ENCODE measurements around the gene ENPP1. TPM values are rescaled to one million over a fixed set of nuclear protein-coding genes. Genes with fewer than 3 reads are reported as not detected.

ENPP1 gene
- total RNA-seq, 2 experiments from 2014 or later, result 0.34 TPM; not detected in 1

DNA sequence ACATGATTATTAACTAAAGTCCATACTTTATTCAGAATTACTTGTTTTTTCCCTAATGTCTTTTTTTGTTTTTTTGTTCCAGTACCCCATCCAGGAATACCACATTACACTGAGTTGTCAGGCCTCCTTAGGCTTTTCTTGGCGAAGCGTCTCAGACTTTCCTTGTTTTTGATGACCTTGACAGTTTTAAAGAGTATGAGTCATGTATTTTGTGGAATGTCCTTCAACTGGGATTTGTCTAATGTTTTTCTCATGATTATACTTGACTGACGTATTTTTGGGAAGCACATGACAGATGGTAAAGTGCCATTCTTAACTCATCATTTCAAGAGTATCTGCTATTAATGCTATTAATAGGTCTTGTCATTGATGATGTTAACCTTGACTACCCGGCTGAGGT, 23.6 kb downstream of the ENPP1 start:
- Histone ChIP-seq H3K4me1 (ENCODE audit: insufficient read depth, low read length, poor library complexity, severe bottlenecking) (no peaks in the 10 kb centered on the region), H3K36me3 (ENCODE audit: insufficient read depth, low read length) (no peaks in the 10 kb centered on the region), H3K9me2 (ENCODE audit: insufficient read depth, low read length) (no peaks in the 10 kb centered on the region), H4K20me1 (ENCODE audit: insufficient read depth, low read length) (no peaks in the 10 kb centered on the region), H2AFZ (ENCODE audit: low read length) (no peak overlapping the region), H3K4me2 (ENCODE audit: low read length) (no peak overlapping the region), H3K9me3 (ENCODE audit: low read length) (no peaks in the 10 kb centered on the region), H3K4me3 (ENCODE audit: low read depth, low read length, poor library complexity, severe bottlenecking) (no peak overlapping the region), H3K27ac (ENCODE audit: low read depth, low read length, poor library complexity, severe bottlenecking) (no peak overlapping the region), H3K79me2 (ENCODE audit: insufficient read depth, low read depth, low read length) (no peaks in the 10 kb centered on the region)
- no TSS peak for BruUV-seq (replicated peaks)
- intact Hi-C loops (cut with micrococcal nuclease; ENCODE audit: unreplicated experiment), result no loop called here
- TF ChIP-seq, protein P1, sequence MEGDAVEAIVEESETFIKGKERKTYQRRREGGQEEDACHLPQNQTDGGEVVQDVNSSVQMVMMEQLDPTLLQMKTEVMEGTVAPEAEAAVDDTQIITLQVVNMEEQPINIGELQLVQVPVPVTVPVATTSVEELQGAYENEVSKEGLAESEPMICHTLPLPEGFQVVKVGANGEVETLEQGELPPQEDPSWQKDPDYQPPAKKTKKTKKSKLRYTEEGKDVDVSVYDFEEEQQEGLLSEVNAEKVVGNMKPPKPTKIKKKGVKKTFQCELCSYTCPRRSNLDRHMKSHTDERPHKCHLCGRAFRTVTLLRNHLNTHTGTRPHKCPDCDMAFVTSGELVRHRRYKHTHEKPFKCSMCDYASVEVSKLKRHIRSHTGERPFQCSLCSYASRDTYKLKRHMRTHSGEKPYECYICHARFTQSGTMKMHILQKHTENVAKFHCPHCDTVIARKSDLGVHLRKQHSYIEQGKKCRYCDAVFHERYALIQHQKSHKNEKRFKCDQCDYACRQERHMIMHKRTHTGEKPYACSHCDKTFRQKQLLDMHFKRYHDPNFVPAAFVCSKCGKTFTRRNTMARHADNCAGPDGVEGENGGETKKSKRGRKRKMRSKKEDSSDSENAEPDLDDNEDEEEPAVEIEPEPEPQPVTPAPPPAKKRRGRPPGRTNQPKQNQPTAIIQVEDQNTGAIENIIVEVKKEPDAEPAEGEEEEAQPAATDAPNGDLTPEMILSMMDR (conservative IDR thresholded peaks at IDR 0.05; ENCODE audit: low read length), result no peak
- no peak for TF ChIP-seq EZH2phosphoT487 (IDR thresholded peaks at IDR 0.05; ENCODE audit: borderline replicate concordance, low read depth, low read length)
- ChIA-PET CTCF (ENCODE audit: unreplicated experiment) (no interaction called here), POLR2A (interaction anchor here (0.6 to 0.7 kb wide), 2 partner anchors 96 to 1553 kb away, joined by 3 to 6 read pairs; no protein-coding TSS in a partner anchor)
- DNase-seq (ENCODE audit: low spot score), result no peak

DNA sequence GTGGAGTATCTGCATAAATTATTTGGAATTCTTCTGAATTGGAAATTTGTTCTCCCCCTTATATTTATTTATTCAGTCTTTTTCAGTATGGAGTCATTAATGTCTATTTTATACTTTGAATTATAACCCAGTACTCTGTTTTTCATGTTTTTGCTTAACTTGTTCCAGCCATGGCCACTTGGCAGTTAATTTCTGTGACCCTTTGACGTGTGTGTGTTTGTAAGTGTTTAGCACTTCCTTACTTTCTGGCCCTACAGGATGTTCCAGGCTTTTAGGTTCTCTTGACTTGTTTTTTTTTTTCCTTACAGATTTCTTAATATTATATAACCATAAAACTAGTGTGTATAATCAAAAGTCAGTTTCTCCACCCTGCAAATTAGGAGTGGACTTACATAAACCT, 24.1 kb downstream of the ENPP1 start:
- BruUV-seq (replicated peaks), result no TSS peak
- no peak overlapping the region for H3K27ac ChIP-seq (ENCODE audit: low read depth, low read length, poor library complexity, severe bottlenecking)
- intact Hi-C loops (cut with micrococcal nuclease; ENCODE audit: unreplicated experiment), result no loop called here

DNA sequence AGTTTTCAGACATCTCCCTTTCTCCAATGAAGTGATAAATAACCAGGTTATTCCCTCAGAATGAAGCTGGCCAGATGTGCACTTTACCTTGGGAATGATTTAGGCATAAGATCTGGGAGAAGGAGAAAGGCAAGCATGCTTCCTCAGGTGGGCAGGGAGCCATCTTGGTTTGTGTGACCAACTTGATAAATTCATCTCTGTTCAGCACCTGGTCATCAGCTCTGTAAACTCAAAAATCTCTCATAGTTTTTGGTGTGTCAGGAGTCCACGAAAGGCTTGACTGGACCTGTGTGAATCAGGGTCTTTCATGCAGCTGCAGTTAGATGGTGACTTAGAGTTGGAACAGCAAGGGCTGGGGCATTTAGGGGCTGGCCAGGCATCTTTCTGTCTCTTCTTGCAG, 24.5 kb downstream of the ENPP1 start:
- intact Hi-C loops (cut with micrococcal nuclease; ENCODE audit: unreplicated experiment), result no loop called here

More for the DNA sequence above, 24.1 kb downstream of the ENPP1 start:
- Histone ChIP-seq H3K9me2 (ENCODE audit: insufficient read depth, low read length) (no peaks in the 10 kb centered on the region), H3K4me2 (ENCODE audit: low read length) (no peak overlapping the region), H4K20me1 (ENCODE audit: insufficient read depth, low read length) (no peaks in the 10 kb centered on the region), H3K4me3 (ENCODE audit: low read depth, low read length, poor library complexity, severe bottlenecking) (no peak overlapping the region), H3K9me3 (ENCODE audit: low read length) (no peaks in the 10 kb centered on the region), H3K36me3 (ENCODE audit: insufficient read depth, low read length) (no peaks in the 10 kb centered on the region), H2AFZ (ENCODE audit: low read length) (no peak overlapping the region), H3K79me2 (ENCODE audit: insufficient read depth, low read depth, low read length) (no peaks in the 10 kb centered on the region), H3K4me1 (ENCODE audit: insufficient read depth, low read length, poor library complexity, severe bottlenecking) (no peaks in the 10 kb centered on the region)
- POLR2A ChIA-PET, result no interaction called here
- TF ChIP-seq, protein P1 (conservative IDR thresholded peaks at IDR 0.05; ENCODE audit: low read length), result no peak
- no peak for TF ChIP-seq EZH2phosphoT487 (IDR thresholded peaks at IDR 0.05; ENCODE audit: borderline replicate concordance, low read depth, low read length)
- CTCF ChIA-PET (ENCODE audit: unreplicated experiment), result no interaction called here
- no peak for DNase-seq (ENCODE audit: low spot score)

More for the DNA sequence above, 24.5 kb downstream of the ENPP1 start:
- DNase-seq (ENCODE audit: low spot score), result no peak
- Histone ChIP-seq H2AFZ (ENCODE audit: low read length) (no peak overlapping the region), H3K4me2 (ENCODE audit: low read length) (no peak overlapping the region), H3K9me2 (ENCODE audit: insufficient read depth, low read length) (no peaks in the 10 kb centered on the region), H3K4me3 (ENCODE audit: low read depth, low read length, poor library complexity, severe bottlenecking) (no peak overlapping the region), H3K9me3 (ENCODE audit: low read length) (no peaks in the 10 kb centered on the region), H3K36me3 (ENCODE audit: insufficient read depth, low read length) (no peaks in the 10 kb centered on the region), H3K79me2 (ENCODE audit: insufficient read depth, low read depth, low read length) (no peaks in the 10 kb centered on the region), H3K4me1 (ENCODE audit: insufficient read depth, low read length, poor library complexity, severe bottlenecking) (no peaks in the 10 kb centered on the region), H3K27ac (ENCODE audit: low read depth, low read length, poor library complexity, severe bottlenecking) (no peak overlapping the region), H4K20me1 (ENCODE audit: insufficient read depth, low read length) (no peaks in the 10 kb centered on the region)
- BruUV-seq (replicated peaks), result no TSS peak
- POLR2A ChIA-PET, result no interaction called here
- TF ChIP-seq EZH2phosphoT487 (IDR thresholded peaks at IDR 0.05; ENCODE audit: borderline replicate concordance, low read depth, low read length), result no peak
- TF ChIP-seq, protein P1 (conservative IDR thresholded peaks at IDR 0.05; ENCODE audit: low read length), result no peak
- CTCF ChIA-PET (ENCODE audit: unreplicated experiment), result no interaction called here

Data from OCI-LY7 (cell line).